SK-N-SH (cell line): ENCODE data around the gene DHRS13. TPM values are rescaled to one million over a fixed set of nuclear protein-coding genes. Genes with fewer than 3 reads are reported as not detected.
"Not testable (repeated sequence)": the region's sequence is repeated elsewhere in the genome, so short reads cannot be mapped to it uniquely, and the experiment has no call there.

Experiments used
- CTCF ChIA-PET: fragments of 300-600, 350-600 bp; formaldehyde crosslinking; extraction: SDS; loops from one replicate; lab custom pipeline; 2021; lab: Yijun Ruan, JAX
- POLR2A ChIA-PET: fragments of 350-600 bp; sonication (Branson Sonifier 250); formaldehyde crosslinking; extraction: SDS; loops from one replicate; lab custom pipeline; 2020; ENCODE audit warnings: antibody characterized with exemption, inconsistent platforms; lab: Yijun Ruan, JAX
- DNase-seq: peaks from one replicate; pipeline ENCODE4 v3.0.0; 2012
- H2AFZ ChIP-seq: fragments of 200-600 bp; sonication (generic); 2 replicates; pipeline ENCODE4 v1.8.1; 2016; ENCODE audit warnings: antibody characterized with exemption, mild to moderate bottlenecking, low read depth
- H3F3A ChIP-seq: fragments of 200-600 bp; sonication (generic); replicated peaks from 2 replicates; pipeline ENCODE3; 2016; ENCODE audit warnings: antibody characterized with exemption, mild to moderate bottlenecking; ENCODE audit not compliant: insufficient read depth
- H3K27ac ChIP-seq, 2 experiments: fragments of 200-500 bp in 1 of 2; fragments of 200-600 bp in 1 of 2; sonication (Bioruptor generic) in 1 of 2; sonication (generic), shearing (Covaris generic) in 1 of 2; 2 replicates each; pipeline versions ENCODE4 v1.5.1 to v1.6.1; 2014 to 2016; ENCODE audit warnings: low read depth in 2 of 2, inconsistent platforms in 1 of 2, low read length in 1 of 2, mild to moderate bottlenecking in 1 of 2, mixed read lengths in 1 of 2
- H3K27me3 ChIP-seq: fragments of 200-600 bp; sonication (generic), shearing (Covaris generic); 2 replicates; pipeline ENCODE4 v1.6.1; 2016; ENCODE audit warnings: mixed run types; ENCODE audit not compliant: insufficient read depth
- H3K36me3 ChIP-seq, 2 experiments: fragments of 200-500 bp in 1 of 2; fragments of 200-600 bp in 1 of 2; sonication (Bioruptor generic) in 1 of 2; sonication (generic) in 1 of 2; replicated peaks in 1 of 2; 2 replicates each; pipeline versions ENCODE3 to v1.5.1; 2014 to 2016; ENCODE audit warnings: low read length in 1 of 2, mild to moderate bottlenecking in 1 of 2; ENCODE audit not compliant: insufficient read depth in 2 of 2, control insufficient read depth in 1 of 2
- H3K4me1 ChIP-seq, 2 experiments: fragments of 200-500 bp in 1 of 2; fragments of 200-600 bp in 1 of 2; sonication (Bioruptor generic) in 1 of 2; sonication (generic), shearing (Covaris generic) in 1 of 2; 2 replicates each; pipeline versions ENCODE4 v1.5.1 to v1.6.1; 2014 to 2016; ENCODE audit warnings: low read depth in 1 of 2, low read length in 1 of 2, mixed run types in 1 of 2; ENCODE audit not compliant: insufficient read depth in 2 of 2, control insufficient read depth in 1 of 2
- H3K4me2 ChIP-seq: fragments of 200-600 bp; sonication (generic), shearing (Covaris generic); 2 replicates; pipeline ENCODE4 v1.6.1; 2017; ENCODE audit warnings: mixed run types
- H3K4me3 ChIP-seq, 2 experiments: fragments of 200-500 bp in 1 of 2; fragments of 200-600 bp in 1 of 2; sonication (Bioruptor generic) in 1 of 2; sonication (generic), shearing (Covaris generic) in 1 of 2; 2 replicates each; pipeline versions ENCODE4 v1.5.1 to v1.8.1; 2014 to 2016; ENCODE audit warnings: low read depth in 2 of 2, inconsistent platforms in 1 of 2, low read length in 1 of 2, mild to moderate bottlenecking in 1 of 2, mixed read lengths in 1 of 2, moderate library complexity in 1 of 2
- H3K79me2 ChIP-seq: fragments of 200-600 bp; sonication (generic); 2 replicates; pipeline ENCODE4 v1.8.1; 2017; ENCODE audit warnings: mild to moderate bottlenecking; ENCODE audit not compliant: insufficient read depth
- H3K9ac ChIP-seq: fragments of 200-600 bp; sonication (generic); 2 replicates; pipeline ENCODE4 v1.6.1; 2017; ENCODE audit warnings: mixed run types
- H3K9me2 ChIP-seq: fragments of 200-600 bp; sonication (generic); 2 replicates; pipeline ENCODE4 v1.6.1; 2017; ENCODE audit warnings: mixed run types
- H3K9me3 ChIP-seq: fragments of 200-600 bp; sonication (generic); 2 replicates; pipeline ENCODE4 v1.6.1; 2017; ENCODE audit warnings: mixed run types, mild to moderate bottlenecking, moderate library complexity
- H4K20me1 ChIP-seq: fragments of 200-600 bp; sonication (generic); 2 replicates; pipeline ENCODE4 v1.6.1; 2017; ENCODE audit warnings: mild to moderate bottlenecking, mixed run types; ENCODE audit not compliant: insufficient read depth
- ELF1 ChIP-seq: IDR thresholded peaks from 2 replicates; pipeline ENCODE4 v1.4.0; 2012
- EZH2phosphoT487 ChIP-seq: fragments of 200-600 bp; sonication (generic); IDR thresholded peaks from 2 replicates; pipeline ENCODE4 v1.6.1; 2017; ENCODE audit warnings: low read depth, mixed run types, mild to moderate bottlenecking, antibody characterized with exemption, moderate library complexity, borderline replicate concordance
- FOSL2 ChIP-seq: IDR thresholded peaks from 2 replicates; pipeline ENCODE4 v1.4.0; 2012; ENCODE audit warnings: low read depth, mild to moderate bottlenecking, moderate library complexity, borderline replicate concordance
- FOXM1 ChIP-seq: IDR thresholded peaks from 2 replicates; pipeline ENCODE4 v1.4.0; 2012; ENCODE audit warnings: low read depth, mild to moderate bottlenecking
- GATA2 ChIP-seq: sonication (generic); formaldehyde crosslinking; IDR thresholded peaks from 2 replicates; pipeline ENCODE4 v1.5.0; 2020; ENCODE audit warnings: mild to moderate bottlenecking, missing genetic modification reagents
- MXI1 ChIP-seq: IDR thresholded peaks from 2 replicates; pipeline ENCODE4 v1.6.1; 2012; ENCODE audit warnings: mild to moderate bottlenecking, low read depth, low read length, improper control_type of control experiment
- PBX3 ChIP-seq: IDR thresholded peaks from 2 replicates; pipeline ENCODE4; 2012
- POLR2AphosphoS5 ChIP-seq: IDR thresholded peaks from 2 replicates; pipeline ENCODE4 v1.6.1; 2012; ENCODE audit warnings: low read depth, low read length
- RAD21 ChIP-seq: IDR thresholded peaks from 2 replicates; pipeline ENCODE4 v1.6.1; 2012; ENCODE audit warnings: mild to moderate bottlenecking, low read length
- RCOR1 ChIP-seq: fragments of 150-350 bp; IDR thresholded peaks from 2 replicates; pipeline ENCODE4 v1.6.1; 2017; ENCODE audit warnings: antibody characterized with exemption, low read length
- RFX5 ChIP-seq: IDR thresholded peaks from 2 replicates; pipeline ENCODE4 v1.6.1; 2012; ENCODE audit warnings: mild to moderate bottlenecking, improper control_type of control experiment, low read length
- RXRA ChIP-seq: IDR thresholded peaks from 2 replicates; pipeline ENCODE4 v1.4.0; 2012; ENCODE audit warnings: low read depth, mild to moderate bottlenecking, borderline replicate concordance
- TAF1 ChIP-seq: IDR thresholded peaks from 2 replicates; pipeline ENCODE4 v1.6.1; 2012; ENCODE audit warnings: low read depth, mild to moderate bottlenecking, low read length, moderate library complexity, borderline replicate concordance
- TCF12 ChIP-seq: IDR thresholded peaks from 2 replicates; pipeline ENCODE4 v1.4.0; 2012
- TEAD4 ChIP-seq: IDR thresholded peaks from 2 replicates; pipeline ENCODE4 v1.4.0; 2012; ENCODE audit warnings: mild to moderate bottlenecking, borderline replicate concordance; ENCODE audit not compliant: insufficient read depth
- USF1 ChIP-seq: IDR thresholded peaks from 2 replicates; pipeline ENCODE4 v1.4.0; 2012; ENCODE audit warnings: low read depth, borderline replicate concordance
- YY1 ChIP-seq: IDR thresholded peaks from 2 replicates; pipeline ENCODE4 v1.4.0; 2012; ENCODE audit warnings: low read depth, mild to moderate bottlenecking
- WGBS: methylation state at CpG from one replicate; pipeline ENCODE4 v1.1.6; 2017; ENCODE audit warnings: low lambda C conversion rate; 5-methylcytosine and 5-hydroxymethylcytosine counted together
- polyA plus RNA-seq, 3 experiments: library from polyadenylated mRNA; depleted of rRNA; stranded (reverse); fragments of >200 nt; gene quantifications; 2 replicates each; pipeline ENCODE4 v1.2.3, GENCODE V29; 2012
- TF ChIP-seq, protein P1 (sequence below): IDR thresholded peaks from 2 replicates; pipeline ENCODE4 v1.4.0; 2012; ENCODE audit warnings: low read depth, borderline replicate concordance
- TF ChIP-seq, protein P2 (sequence below): fragments of 150-350 bp; IDR thresholded peaks from 2 replicates; pipeline ENCODE4 v1.6.1; 2017; ENCODE audit warnings: antibody characterized with exemption, low read length, low read depth, borderline replicate concordance

DHRS13 gene
- polyA plus RNA-seq, 1 of the 3 experiments (the other 2 are of a cell fraction) = 7.4 TPM

GRCh38 chr17:28935744-28936460, 33.0 kb upstream of the DHRS13 start (continued):
- TF ChIP-seq USF1 (no peak), EZH2phosphoT487 (no peak), TEAD4 (no peak), RFX5 (no peak), YY1 (no peak), TCF12 (no peak)

- H3K4me3 ChIP-seq, H3K9me2 ChIP-seq, H3F3A ChIP-seq, H3K36me3 ChIP-seq, POLR2A ChIA-PET, H3K4me2 ChIP-seq, DNase-seq, H3K9ac ChIP-seq, H3K27ac ChIP-seq, H3K27me3 ChIP-seq, H2AFZ ChIP-seq, H3K9me3 ChIP-seq: not testable (repeated sequence)
- CTCF ChIA-PET = interaction anchor here (1.1 to 4.0 kb wide), 6 partner anchors 10 to 207 kb away, joined by 3 to 18 read pairs (median 8); partner anchors contain the start of gene DHRS13
- H3K79me2 ChIP-seq = peaks cover 100% of the 10 kb centered on the region
- 95% methylated on average over 8 of the region's 8 CpGs for WGBS
- peaks cover 75% of the 10 kb centered on the region for H4K20me1 ChIP-seq
- peaks cover 2 to 26% of the 10 kb centered on the region in 2 experiments; a peak in 2 of 4 replicates for H3K4me1 ChIP-seq
Measured at GRCh38 chr17:28934508-28934907, 31.6 kb upstream of the DHRS13 start.

- DNase-seq = peak; percentile 40
- H4K20me1 ChIP-seq = peaks cover 63% of the 10 kb centered on the region
- no peaks in the 10 kb centered on the region for H3K9me2 ChIP-seq
- H3K36me3 ChIP-seq = peaks cover 6 to 21% of the 10 kb centered on the region in 2 experiments
- H3K9me3 ChIP-seq = no peaks in the 10 kb centered on the region
- peaks cover 16% of the 10 kb centered on the region for H3F3A ChIP-seq
- ChIA-PET POLR2A (interaction anchor here (1.0 kb wide), 1 partner anchor 20 kb away, joined by 3 read pairs; no protein-coding TSS in a partner anchor), CTCF (interaction anchor here (0.8 to 6.3 kb wide), 11 partner anchors 10 to 216 kb away, joined by 3 to 44 read pairs (median 5); partner anchors contain the start of gene TLCD1)
- no peak overlapping the region for H3K4me2 ChIP-seq
- H3K9ac ChIP-seq = no peak overlapping the region
- peak overlapping the region in 1 of 2 experiments; percentile 48; a peak in 2 of 4 replicates for H3K27ac ChIP-seq
- H3K79me2 ChIP-seq = peaks cover 100% of the 10 kb centered on the region
- H2AFZ ChIP-seq = no peak overlapping the region
- H3K27me3 ChIP-seq = no peaks in the 10 kb centered on the region
- H3K4me1 ChIP-seq = peaks cover 10 to 16% of the 10 kb centered on the region in 2 experiments; a peak in 2 of 4 replicates
- 84% methylated on average over 2 of the region's 2 CpGs for WGBS
- H3K4me3 ChIP-seq = no peak overlapping the region
- peak; percentile 42; the same call in 1 of the 2 replicates for TF ChIP-seq TCF12
- TF ChIP-seq, protein P1, sequence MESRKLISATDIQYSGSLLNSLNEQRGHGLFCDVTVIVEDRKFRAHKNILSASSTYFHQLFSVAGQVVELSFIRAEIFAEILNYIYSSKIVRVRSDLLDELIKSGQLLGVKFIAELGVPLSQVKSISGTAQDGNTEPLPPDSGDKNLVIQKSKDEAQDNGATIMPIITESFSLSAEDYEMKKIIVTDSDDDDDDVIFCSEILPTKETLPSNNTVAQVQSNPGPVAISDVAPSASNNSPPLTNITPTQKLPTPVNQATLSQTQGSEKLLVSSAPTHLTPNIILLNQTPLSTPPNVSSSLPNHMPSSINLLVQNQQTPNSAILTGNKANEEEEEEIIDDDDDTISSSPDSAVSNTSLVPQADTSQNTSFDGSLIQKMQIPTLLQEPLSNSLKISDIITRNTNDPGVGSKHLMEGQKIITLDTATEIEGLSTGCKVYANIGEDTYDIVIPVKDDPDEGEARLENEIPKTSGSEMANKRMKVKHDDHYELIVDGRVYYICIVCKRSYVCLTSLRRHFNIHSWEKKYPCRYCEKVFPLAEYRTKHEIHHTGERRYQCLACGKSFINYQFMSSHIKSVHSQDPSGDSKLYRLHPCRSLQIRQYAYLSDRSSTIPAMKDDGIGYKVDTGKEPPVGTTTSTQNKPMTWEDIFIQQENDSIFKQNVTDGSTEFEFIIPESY = no peak
- TF ChIP-seq FOSL2 = no peak
- no peak for TF ChIP-seq RXRA
- no peak for TF ChIP-seq RFX5
- no peak for TF ChIP-seq RAD21
- no peak for TF ChIP-seq MXI1
- TF ChIP-seq POLR2AphosphoS5 = 0 out of 2 replicates have a peak, but pooled peaks have one; percentile 16
- no peak for TF ChIP-seq USF1
- no peak for TF ChIP-seq ELF1
- 0 out of 2 replicates have a peak, but pooled peaks have one; percentile 43 for TF ChIP-seq GATA2
- TF ChIP-seq RCOR1 = peak; percentile 20; the same call in 1 of the 2 replicates
- TF ChIP-seq TAF1 = no peak
- peak; percentile 22; the same call in 1 of the 2 replicates for TF ChIP-seq PBX3
- no peak for TF ChIP-seq FOXM1
- TF ChIP-seq, protein P2, sequence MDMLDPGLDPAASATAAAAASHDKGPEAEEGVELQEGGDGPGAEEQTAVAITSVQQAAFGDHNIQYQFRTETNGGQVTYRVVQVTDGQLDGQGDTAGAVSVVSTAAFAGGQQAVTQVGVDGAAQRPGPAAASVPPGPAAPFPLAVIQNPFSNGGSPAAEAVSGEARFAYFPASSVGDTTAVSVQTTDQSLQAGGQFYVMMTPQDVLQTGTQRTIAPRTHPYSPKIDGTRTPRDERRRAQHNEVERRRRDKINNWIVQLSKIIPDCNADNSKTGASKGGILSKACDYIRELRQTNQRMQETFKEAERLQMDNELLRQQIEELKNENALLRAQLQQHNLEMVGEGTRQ = no peak
Measured at GRCh38 chr17:28929787-28930186, 26.9 kb upstream of the DHRS13 start.
